HG03280 (cell line): ENCODE measurements around the gene SRSF12.
"Not testable (repeated sequence)": the region's sequence is repeated elsewhere in the genome, so short reads cannot be mapped to it uniquely, and the experiment has no call there.

Source experiments
- ATAC-seq: cut with Tn5 transposase; IDR thresholded peaks from one replicate; pipeline ENCODE4 v1.9.1; 2021; ENCODE audit warnings: mild to moderate bottlenecking, moderate library complexity; ENCODE audit not compliant: unreplicated experiment

The SRSF12 gene

GRCh38 chr6:89073014-89073620 is 44.8 kb downstream of the SRSF12 start:
- no peak for ATAC-seq

GRCh38 chr6:89071036-89071435 is 46.8 kb downstream of the SRSF12 start:
- ATAC-seq: no peak

GRCh38 chr6:89069536-89070163 is 48.2 kb downstream of the SRSF12 start:
- ATAC-seq: no peak

- no peak for ATAC-seq
Measured at GRCh38 chr6:89068695-89069094, 49.2 kb downstream of the SRSF12 start.

- no peak for ATAC-seq
Measured at GRCh38 chr6:89067796-89068195, 50.1 kb downstream of the SRSF12 start.

GRCh38 chr6:89066940-89067646 is 50.8 kb downstream of the SRSF12 start:
- ATAC-seq: no peak

GRCh38 chr6:89066121-89066520 is 51.8 kb downstream of the SRSF12 start:
- not testable (repeated sequence) for ATAC-seq

GRCh38 chr6:89064931-89065330 is 52.9 kb downstream of the SRSF12 start:
- not testable (repeated sequence) for ATAC-seq

GRCh38 chr6:89063881-89064280 is 54.0 kb downstream of the SRSF12 start:
- ATAC-seq: no peak

GRCh38 chr6:89059227-89059626 is 58.6 kb downstream of the SRSF12 start:
- ATAC-seq: no peak

- ATAC-seq: no peak
Measured at GRCh38 chr6:89058627-89059026, 59.2 kb downstream of the SRSF12 start.

- no peak for ATAC-seq
Measured at GRCh38 chr6:89057759-89058158, 60.1 kb downstream of the SRSF12 start.

GRCh38 chr6:89054208-89054607 is 63.7 kb downstream of the SRSF12 start:
- ATAC-seq: no peak

- ATAC-seq: no peak
Measured at GRCh38 chr6:89051676-89052075, 66.2 kb downstream of the SRSF12 start.

GRCh38 chr6:89050697-89051096 is 67.2 kb downstream of the SRSF12 start:
- ATAC-seq: no peak

GRCh38 chr6:89050155-89050554 is 67.7 kb downstream of the SRSF12 start:
- no peak for ATAC-seq

- ATAC-seq: no peak
Measured at GRCh38 chr6:89048985-89049384, 68.9 kb downstream of the SRSF12 start.

- ATAC-seq: no peak
Measured at GRCh38 chr6:89048288-89048923, 69.5 kb downstream of the SRSF12 start.

GRCh38 chr6:89047473-89047872 is 70.4 kb downstream of the SRSF12 start:
- ATAC-seq: no peak
